Brain pericyte (primary cell): ENCODE data around the gene USP31.
"Not testable (repeated sequence)": the region's sequence is repeated elsewhere in the genome, so short reads cannot be mapped to it uniquely, and the experiment has no call there.

ENCODE experiments used
- DNase-seq: peaks from one replicate; pipeline ENCODE4 v3.0.0-alpha.2; 2012; ENCODE audit warnings: low read depth, low spot score

USP31 gene

GRCh38 chr16:23156946-23157460 lies 7.8 kb upstream of the USP31 start:
- no peak for DNase-seq

GRCh38 chr16:23156110-23156509 lies 6.9 kb upstream of the USP31 start:
- DNase-seq: no peak

- DNase-seq: no peak
Observed at GRCh38 chr16:23155445-23156049, 6.3 kb upstream of the USP31 start.

GRCh38 chr16:23152386-23153178 lies 3.3 kb upstream of the USP31 start:
- DNase-seq: no peak

- DNase-seq: no peak
Observed at GRCh38 chr16:23149993-23150364, 727 bp upstream of the USP31 start.

- DNase-seq: no peak
Observed at GRCh38 chr16:23148513-23149266, 562 bp downstream of the USP31 start.

GRCh38 chr16:23148166-23148512 lies 1.1 kb downstream of the USP31 start:
- no peak for DNase-seq

GRCh38 chr16:23147666-23148065 lies 1.6 kb downstream of the USP31 start:
- DNase-seq: no peak

- DNase-seq: no peak
Observed at GRCh38 chr16:23146877-23147601, 2.2 kb downstream of the USP31 start.

- no peak for DNase-seq
Observed at GRCh38 chr16:23145608-23146007, 3.6 kb downstream of the USP31 start.

GRCh38 chr16:23145186-23145585 lies 4.1 kb downstream of the USP31 start:
- DNase-seq: no peak

GRCh38 chr16:23144393-23144792 lies 4.9 kb downstream of the USP31 start:
- not testable (repeated sequence) for DNase-seq

- DNase-seq: no peak
Observed at GRCh38 chr16:23143391-23143790, 5.9 kb downstream of the USP31 start.

- no peak for DNase-seq
Observed at GRCh38 chr16:23141959-23142740, 7.1 kb downstream of the USP31 start.

- no peak for DNase-seq
Observed at GRCh38 chr16:23141500-23141899, 7.8 kb downstream of the USP31 start.

- no peak for DNase-seq
Observed at GRCh38 chr16:23141033-23141432, 8.2 kb downstream of the USP31 start.

- no peak for DNase-seq
Observed at GRCh38 chr16:23140107-23140506, 9.1 kb downstream of the USP31 start.

GRCh38 chr16:23137818-23138217 lies 11.4 kb downstream of the USP31 start:
- DNase-seq: no peak

GRCh38 chr16:23137256-23137655 lies 12.0 kb downstream of the USP31 start:
- DNase-seq: no peak

GRCh38 chr16:23134274-23134673 lies 15.0 kb downstream of the USP31 start:
- no peak for DNase-seq
